ENCODE data around the gene L3HYPDH. TPM values are rescaled to one million over a fixed set of nuclear protein-coding genes. Genes with fewer than 3 reads are reported as not detected.

Gene L3HYPDH
- total RNA-seq = 19.9 TPM
- 10 to 100 TPM; 15.5 to 25.0 (median 21.9) TPM for polyA plus RNA-seq (ENCODE audit: insufficient read depth in 1 of 8, insufficient read length in 8 of 8, low replicate concordance in 1 of 8)
- long read RNA-seq, donor 1, partial matches to known transcripts = 0 of 4 reads
- long read RNA-seq, donor 1, other reads (novel, unspliced or antisense) = 0 of 4 reads
- long read RNA-seq, donor 2, partial matches to known transcripts = 0 of 2 reads
- long read RNA-seq, donor 2, other reads (novel, unspliced or antisense) = 0 of 2 reads
- long read RNA-seq, donor 3, partial matches to known transcripts = 0 of 3 reads
- long read RNA-seq, donor 3, other reads (novel, unspliced or antisense) = 0 of 3 reads
- long read RNA-seq, donor 4, partial matches to known transcripts = 0 of 1 reads
- long read RNA-seq, donor 4, other reads (novel, unspliced or antisense) = 0 of 1 reads
- long read RNA-seq, donor 5, transcript L3HYPDH-201 (5 exons, 1,527 nt) = major isoform, 17 of 22 reads
- long read RNA-seq, donor 5, partial matches to known transcripts = 0 of 22 reads
- long read RNA-seq, donor 5, other reads (novel, unspliced or antisense) = 0 of 22 reads
- long read RNA-seq, donor 6, transcript L3HYPDH-201 (5 exons, 1,527 nt) = major isoform, 7 of 10 reads
- long read RNA-seq, donor 6, partial matches to known transcripts = 0 of 10 reads
- long read RNA-seq, donor 6, other reads (novel, unspliced or antisense) = 0 of 10 reads
- long read RNA-seq, donor 7, partial matches to known transcripts = 0 of 6 reads
- long read RNA-seq, donor 7, other reads (novel, unspliced or antisense) = 0 of 6 reads
- long read RNA-seq, donor 8, partial matches to known transcripts = 0 of 3 reads
- long read RNA-seq, donor 8, other reads (novel, unspliced or antisense) = 0 of 3 reads
- long read RNA-seq, donor 9, transcript L3HYPDH-201 (5 exons, 1,527 nt) = major isoform, 5 of 6 reads
- long read RNA-seq, donor 9, partial matches to known transcripts = 0 of 6 reads
- long read RNA-seq, donor 9, other reads (novel, unspliced or antisense) = 0 of 6 reads
- long read RNA-seq, donor 10, partial matches to known transcripts = 0 of 7 reads
- long read RNA-seq, donor 10, other reads (novel, unspliced or antisense) = 0 of 7 reads
- long read RNA-seq, donor 11, transcript L3HYPDH-201 (5 exons, 1,527 nt) = major isoform, 5 of 5 reads
- long read RNA-seq, donor 11, partial matches to known transcripts = 0 of 5 reads
- long read RNA-seq, donor 11, other reads (novel, unspliced or antisense) = 0 of 5 reads

DNA sequence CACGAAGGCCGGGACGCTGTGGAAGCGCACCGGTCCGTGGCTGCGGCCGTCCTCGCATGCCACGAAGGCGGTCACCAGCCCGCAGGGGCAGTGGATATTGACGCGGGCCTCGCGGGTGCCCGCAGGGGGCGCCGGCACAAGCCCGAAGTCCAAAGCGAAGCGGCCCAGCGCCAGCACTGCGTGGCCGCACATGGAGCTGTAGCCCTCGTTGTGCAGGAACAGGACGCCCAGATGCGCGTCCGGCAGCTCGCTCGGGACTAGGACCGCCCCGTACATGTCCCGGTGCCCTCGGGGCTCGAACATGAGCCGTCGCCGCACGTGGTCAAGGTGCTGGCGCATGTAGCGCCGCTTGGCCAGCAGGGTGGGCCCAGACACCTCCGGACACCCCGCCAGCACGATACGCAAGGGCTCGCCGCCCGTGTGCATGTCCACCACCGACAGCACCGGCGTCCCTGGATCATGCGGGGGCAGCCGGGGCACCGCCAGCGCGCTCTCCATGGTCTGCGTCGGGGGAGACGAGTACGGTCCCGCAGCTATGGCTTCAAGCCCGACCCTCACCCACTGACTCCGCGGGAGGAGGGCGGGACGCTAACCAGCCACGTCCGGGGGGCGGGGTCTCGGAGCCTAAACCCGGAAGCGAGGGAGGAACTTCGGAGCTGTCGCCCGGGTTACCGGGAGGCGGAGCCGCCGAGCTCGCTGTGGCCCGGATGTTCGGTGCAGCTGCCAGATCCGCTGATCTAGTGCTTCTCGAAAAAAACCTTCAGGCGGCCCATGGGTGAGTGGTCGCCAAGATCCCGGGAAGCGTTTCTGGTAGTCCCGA lies at the start of gene L3HYPDH, which contains the start of gene JKAMP:
Gene L3HYPDH (minus strand): TSS at position 590 of the 820 bp plus-strand sequence. CDS start 92 bp downstream, at position 498.
Gene JKAMP (plus strand): TSS at position 699 of the 820 bp plus-strand sequence. CDS start 73 bp downstream, at position 772.
- peaks cover 17% of the 10 kb centered on the region for H3K4me1 ChIP-seq (ENCODE audit: control insufficient read depth, insufficient read depth, low read length)
- under 1% methylated on average over 92 of the region's 92 CpGs for WGBS (ENCODE audit: insufficient coverage)

DNA sequence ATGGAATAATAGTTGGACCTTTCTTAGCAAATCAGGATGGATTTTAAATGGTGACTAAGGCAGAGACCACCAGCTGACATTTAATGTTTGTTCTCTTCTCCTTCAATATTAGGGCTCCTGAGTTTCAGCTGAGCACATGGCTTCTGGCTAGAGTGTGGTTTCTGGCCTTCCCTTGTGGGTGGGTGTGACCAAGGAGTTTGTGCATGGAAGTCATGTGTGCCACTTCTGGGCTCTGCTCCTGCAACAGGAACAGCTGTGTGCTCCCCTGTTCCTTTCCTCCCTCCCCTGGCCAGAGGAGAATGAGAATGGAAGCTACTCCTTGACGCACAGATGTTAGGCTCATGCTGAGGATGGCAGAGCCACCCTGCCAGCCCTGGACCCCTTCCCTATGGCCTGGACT lies 48.2 kb upstream of the L3HYPDH start:
- 40% methylated on average over 1 of the region's 1 CpG for WGBS (ENCODE audit: insufficient coverage)

More for the DNA sequence above, at the start of gene L3HYPDH, which contains the start of gene JKAMP:
- peak; percentile 99 for DNase-seq
- Histone ChIP-seq H3K9me3 (replicated peaks; ENCODE audit: control insufficient read depth, low read depth, low read length) (no peaks in the 10 kb centered on the region), H3K27ac (ENCODE audit: low read length) (peak within 1 kb of the TSS; percentile 95), H3K36me3 (ENCODE audit: control insufficient read depth, insufficient read depth, low read length) (peaks cover 12% of the 10 kb centered on the region), H3K4me3 (ENCODE audit: low read length) (peak within 1 kb of the TSS; percentile 68), H3K27me3 (ENCODE audit: control insufficient read depth, insufficient read depth, low read length) (no peaks in the 10 kb centered on the region)

DNA sequence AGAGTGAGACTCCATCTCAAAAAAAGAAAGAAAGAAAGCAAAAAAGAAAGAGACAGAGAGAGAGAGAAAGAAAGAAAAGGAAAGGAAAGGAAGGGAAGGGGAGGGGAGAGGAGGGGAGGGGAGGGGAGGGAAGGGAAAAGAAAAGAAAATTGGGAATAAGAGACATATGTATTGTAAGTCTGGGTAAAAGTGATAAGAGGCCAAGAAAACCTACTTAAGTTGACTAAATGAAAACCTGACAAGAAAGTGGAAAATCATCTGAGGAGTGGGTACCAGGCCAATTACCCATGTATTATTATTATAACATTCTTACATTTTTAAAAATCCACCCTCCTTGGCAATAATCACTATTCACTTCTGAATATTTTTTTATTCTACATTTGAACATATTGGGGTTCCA lies 46.1 kb upstream of the L3HYPDH start:
- no peaks in the 10 kb centered on the region for H3K9me3 ChIP-seq (replicated peaks; ENCODE audit: control insufficient read depth, low read depth, low read length)
- H3K27me3 ChIP-seq (ENCODE audit: control insufficient read depth, insufficient read depth, low read length) = no peaks in the 10 kb centered on the region
- DNase-seq = no peak

More for the DNA sequence above, 48.2 kb upstream of the L3HYPDH start:
- H3K36me3 ChIP-seq (ENCODE audit: control insufficient read depth, insufficient read depth, low read length) = no peaks in the 10 kb centered on the region
- H3K4me1 ChIP-seq (ENCODE audit: control insufficient read depth, insufficient read depth, low read length) = no peaks in the 10 kb centered on the region
- H3K9me3 ChIP-seq (replicated peaks; ENCODE audit: control insufficient read depth, low read depth, low read length) = no peaks in the 10 kb centered on the region
- DNase-seq = no peak
- no peak overlapping the region for H3K4me3 ChIP-seq (ENCODE audit: low read length)
- no peak overlapping the region for H3K27ac ChIP-seq (ENCODE audit: low read length)
- no peaks in the 10 kb centered on the region for H3K27me3 ChIP-seq (ENCODE audit: control insufficient read depth, insufficient read depth, low read length)

DNA sequence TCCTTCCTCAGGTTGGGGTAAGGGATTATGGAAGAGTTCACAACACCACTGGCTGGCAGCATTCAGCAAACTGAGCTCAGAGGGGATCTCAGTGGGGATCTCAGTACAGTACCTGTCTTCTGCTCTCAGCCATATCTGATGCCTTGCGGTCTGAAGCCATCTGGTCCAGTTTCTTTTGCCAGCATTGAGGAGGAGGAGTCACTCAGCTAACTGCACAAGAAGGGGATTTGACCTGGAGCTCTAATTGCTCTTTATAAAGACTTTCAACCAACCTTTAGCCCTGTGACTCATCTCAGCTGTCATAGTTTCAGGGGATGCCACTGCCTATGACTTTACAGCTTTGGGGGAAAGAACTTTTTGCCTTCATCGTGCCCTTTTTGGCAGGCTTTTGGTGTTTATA lies 45.0 kb upstream of the L3HYPDH start:
- no peak for DNase-seq
- H3K9me3 ChIP-seq (replicated peaks; ENCODE audit: control insufficient read depth, low read depth, low read length) = no peaks in the 10 kb centered on the region
- H3K36me3 ChIP-seq (ENCODE audit: control insufficient read depth, insufficient read depth, low read length) = no peaks in the 10 kb centered on the region
- no peaks in the 10 kb centered on the region for H3K4me1 ChIP-seq (ENCODE audit: control insufficient read depth, insufficient read depth, low read length)
- H3K4me3 ChIP-seq (ENCODE audit: low read length) = no peak overlapping the region
- WGBS (ENCODE audit: insufficient coverage) = no CpG with 5 or more reads among the region's 2 CpGs
- no peaks in the 10 kb centered on the region for H3K27me3 ChIP-seq (ENCODE audit: control insufficient read depth, insufficient read depth, low read length)
- H3K27ac ChIP-seq (ENCODE audit: low read length) = no peak overlapping the region

More for the DNA sequence above, 46.1 kb upstream of the L3HYPDH start:
- H3K4me3 ChIP-seq (ENCODE audit: low read length) = no peak overlapping the region
- no peak overlapping the region for H3K27ac ChIP-seq (ENCODE audit: low read length)
- no peaks in the 10 kb centered on the region for H3K36me3 ChIP-seq (ENCODE audit: control insufficient read depth, insufficient read depth, low read length)
- no peaks in the 10 kb centered on the region for H3K4me1 ChIP-seq (ENCODE audit: control insufficient read depth, insufficient read depth, low read length)

DNA sequence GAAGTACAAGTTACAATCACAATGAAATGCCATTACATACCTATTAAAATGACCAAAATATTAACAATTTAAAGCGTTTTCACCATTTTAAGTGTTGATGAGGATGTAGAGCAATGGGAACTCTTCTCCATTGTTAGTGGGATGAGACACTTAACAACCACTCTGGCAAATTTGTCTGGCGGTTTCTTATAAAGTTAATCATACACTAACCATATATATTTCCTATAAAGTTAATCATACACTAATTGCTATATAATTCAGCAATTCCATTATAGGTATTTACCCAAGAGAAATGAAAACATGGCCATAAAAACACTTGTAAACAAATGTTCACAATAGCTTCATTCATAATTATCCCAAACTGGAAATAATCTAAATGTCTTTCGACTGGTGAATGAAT lies 36.0 kb upstream of the L3HYPDH start:
- no CpG with 5 or more reads among the region's 3 CpGs for WGBS (ENCODE audit: insufficient coverage)
- no peaks in the 10 kb centered on the region for H3K27me3 ChIP-seq (ENCODE audit: control insufficient read depth, insufficient read depth, low read length)
- H3K9me3 ChIP-seq (replicated peaks; ENCODE audit: control insufficient read depth, low read depth, low read length) = no peaks in the 10 kb centered on the region
- no peaks in the 10 kb centered on the region for H3K4me1 ChIP-seq (ENCODE audit: control insufficient read depth, insufficient read depth, low read length)
- H3K36me3 ChIP-seq (ENCODE audit: control insufficient read depth, insufficient read depth, low read length) = no peaks in the 10 kb centered on the region
- DNase-seq = no peak
- H3K27ac ChIP-seq (ENCODE audit: low read length) = no peak overlapping the region
- no peak overlapping the region for H3K4me3 ChIP-seq (ENCODE audit: low read length)

DNA sequence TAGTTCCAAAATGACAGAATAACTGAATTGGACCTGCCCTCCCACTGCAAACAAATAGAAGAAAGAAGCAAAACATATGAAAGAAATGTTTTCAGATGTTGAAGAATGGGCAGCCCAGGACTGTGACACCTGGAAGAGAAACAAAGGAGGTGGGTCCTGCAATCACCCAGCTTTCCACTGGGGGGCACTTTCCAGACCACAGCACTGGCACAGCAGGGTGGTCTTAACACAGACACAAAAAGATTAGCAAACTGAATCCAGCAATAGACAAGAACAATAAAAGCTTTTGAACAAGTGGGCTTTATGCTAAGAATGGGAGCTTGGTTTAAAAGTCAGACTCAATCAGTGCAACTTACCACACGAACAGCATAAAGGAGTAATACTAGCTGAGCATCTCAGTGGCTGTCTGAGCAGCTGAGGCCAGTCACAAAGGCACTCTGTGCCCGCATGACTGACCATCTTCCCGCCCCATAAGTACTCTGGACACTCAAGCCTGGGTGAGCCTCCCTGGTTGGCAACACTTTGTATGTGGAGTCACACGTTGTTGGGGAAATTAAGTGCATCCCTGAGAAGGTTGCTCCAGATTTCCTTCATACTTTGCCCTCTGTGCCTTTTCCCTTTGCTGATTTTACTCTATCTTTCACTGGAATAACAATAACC lies 27.8 kb upstream of the L3HYPDH start:
- H3K27me3 ChIP-seq (ENCODE audit: control insufficient read depth, insufficient read depth, low read length) = no peaks in the 10 kb centered on the region
- H3K4me3 ChIP-seq (ENCODE audit: low read length) = no peak overlapping the region
- H3K36me3 ChIP-seq (ENCODE audit: control insufficient read depth, insufficient read depth, low read length) = no peaks in the 10 kb centered on the region
- no peak overlapping the region for H3K27ac ChIP-seq (ENCODE audit: low read length)
- no peaks in the 10 kb centered on the region for H3K4me1 ChIP-seq (ENCODE audit: control insufficient read depth, insufficient read depth, low read length)
- DNase-seq = no peak
- WGBS (ENCODE audit: insufficient coverage) = 92% methylated on average over 2 of the region's 4 CpGs
- no peaks in the 10 kb centered on the region for H3K9me3 ChIP-seq (replicated peaks; ENCODE audit: control insufficient read depth, low read depth, low read length)

DNA sequence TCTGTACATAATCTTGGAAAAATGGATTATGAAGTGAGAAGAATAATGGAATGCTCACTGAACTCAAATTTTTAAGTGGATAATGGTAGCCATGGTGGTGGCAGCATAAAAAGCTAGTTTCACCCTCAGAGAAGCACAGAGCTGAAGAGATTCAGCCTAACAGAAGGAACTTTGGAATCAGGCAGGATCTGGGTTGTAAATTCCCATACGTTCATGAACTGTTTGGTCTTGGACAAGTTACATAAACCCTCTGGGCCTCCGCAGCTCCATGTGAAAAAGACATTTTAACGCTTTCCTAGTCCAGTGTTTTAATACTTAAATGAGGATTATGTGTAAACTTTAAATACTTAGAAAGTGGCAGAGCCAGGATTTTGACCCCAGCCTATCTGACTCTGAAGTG lies 26.8 kb upstream of the L3HYPDH start:
- H3K27ac ChIP-seq (ENCODE audit: low read length) = no peak overlapping the region
- no peaks in the 10 kb centered on the region for H3K27me3 ChIP-seq (ENCODE audit: control insufficient read depth, insufficient read depth, low read length)
- no peaks in the 10 kb centered on the region for H3K36me3 ChIP-seq (ENCODE audit: control insufficient read depth, insufficient read depth, low read length)
- H3K4me3 ChIP-seq (ENCODE audit: low read length) = no peak overlapping the region
- H3K4me1 ChIP-seq (ENCODE audit: control insufficient read depth, insufficient read depth, low read length) = no peaks in the 10 kb centered on the region
- WGBS (ENCODE audit: insufficient coverage) = 14% methylated on average over 2 of the region's 3 CpGs
- H3K9me3 ChIP-seq (replicated peaks; ENCODE audit: control insufficient read depth, low read depth, low read length) = no peaks in the 10 kb centered on the region
- DNase-seq = no peak

DNA sequence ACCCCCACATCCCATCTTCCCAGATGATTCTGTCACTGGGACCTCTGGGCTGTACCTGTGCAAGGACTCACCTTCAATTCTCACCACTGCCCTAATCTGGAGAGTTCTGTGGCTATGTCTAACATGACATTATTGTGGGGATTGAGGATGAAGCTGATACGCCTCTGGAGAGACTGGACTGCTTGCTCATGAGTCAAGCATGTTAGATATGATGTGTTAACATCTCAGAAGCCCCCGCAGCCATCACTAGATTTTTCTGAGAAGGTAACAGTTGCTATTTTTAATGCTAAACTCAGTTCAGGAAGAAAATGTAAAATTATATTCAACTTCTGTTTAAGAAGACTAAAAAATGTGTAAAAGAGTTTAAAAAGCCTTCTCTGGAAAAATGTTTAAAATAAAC lies 25.8 kb upstream of the L3HYPDH start:
- no peak for DNase-seq
- Histone ChIP-seq H3K4me3 (ENCODE audit: low read length) (no peak overlapping the region), H3K9me3 (replicated peaks; ENCODE audit: control insufficient read depth, low read depth, low read length) (no peaks in the 10 kb centered on the region), H3K4me1 (ENCODE audit: control insufficient read depth, insufficient read depth, low read length) (no peaks in the 10 kb centered on the region), H3K27me3 (ENCODE audit: control insufficient read depth, insufficient read depth, low read length) (no peaks in the 10 kb centered on the region), H3K27ac (ENCODE audit: low read length) (no peak overlapping the region), H3K36me3 (ENCODE audit: control insufficient read depth, insufficient read depth, low read length) (no peaks in the 10 kb centered on the region)
- WGBS (ENCODE audit: insufficient coverage) = no CpG with 5 or more reads among the region's 2 CpGs

DNA sequence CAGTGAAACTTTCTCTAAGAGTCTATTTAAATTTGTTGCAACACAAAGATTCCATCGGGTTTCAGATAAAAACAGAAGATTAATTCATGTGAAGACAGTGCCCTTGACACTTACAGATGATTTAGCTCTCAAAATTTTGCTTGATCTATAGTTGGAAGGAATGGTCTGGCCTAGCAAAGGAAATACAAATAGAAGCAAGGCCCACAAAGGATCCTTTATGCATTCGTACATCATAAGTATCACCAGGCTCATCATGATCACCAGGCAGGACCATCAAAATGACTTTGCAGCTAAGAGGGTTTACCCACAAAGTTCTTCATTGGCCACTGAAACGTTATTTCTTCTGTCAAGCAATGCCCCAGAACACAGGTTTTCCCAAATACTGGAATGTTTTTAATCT lies 24.9 kb upstream of the L3HYPDH start:
- Histone ChIP-seq H3K36me3 (ENCODE audit: control insufficient read depth, insufficient read depth, low read length) (no peaks in the 10 kb centered on the region), H3K4me3 (ENCODE audit: low read length) (no peak overlapping the region), H3K9me3 (replicated peaks; ENCODE audit: control insufficient read depth, low read depth, low read length) (no peaks in the 10 kb centered on the region), H3K4me1 (ENCODE audit: control insufficient read depth, insufficient read depth, low read length) (no peaks in the 10 kb centered on the region), H3K27ac (ENCODE audit: low read length) (no peak overlapping the region), H3K27me3 (ENCODE audit: control insufficient read depth, insufficient read depth, low read length) (no peaks in the 10 kb centered on the region)
- WGBS (ENCODE audit: insufficient coverage) = 91% methylated on average over 2 of the region's 3 CpGs
- no peak for DNase-seq

Measured in muscle of leg (tissue), 16 donors.